ENCODE data around the gene GABBR2. TPM values are rescaled to one million over a fixed set of nuclear protein-coding genes. Genes with fewer than 3 reads are reported as not detected.

The GABBR2 gene
- total and polyA plus RNA-seq, 8 donors: 0.41 to 2.3 (median 0.79) TPM

- intact Hi-C loops (cut with DNase I): loop anchor here in 1 of 2 donors (10.0 kb wide), 1 partner anchor 458 kb away; no protein-coding TSS in a partner anchor
- Histone ChIP-seq H3K27me3 (no peaks in the 10 kb centered on the region), H3K27ac (no peak overlapping the region), H3K9me3 (no peaks in the 10 kb centered on the region), H3K4me1 (peaks cover 0 to 20% of the 10 kb centered on the region in 2 donors), H3K36me3 (no peaks in the 10 kb centered on the region), H3K4me3 (no peak overlapping the region)
- no peak for TF ChIP-seq CTCF (IDR thresholded peaks at IDR 0.05)
- ATAC-seq (no peak), DNase-seq (no peak)
Measured at GRCh38 chr9:98316445-98317133, 392.1 kb downstream of the GABBR2 start.

- intact Hi-C loops (cut with DNase I): loop anchor here in 1 of 2 donors (10.0 kb wide), 1 partner anchor 459 kb away; no protein-coding TSS in a partner anchor
- Histone ChIP-seq H3K9me3 (no peaks in the 10 kb centered on the region), H3K27ac (no peak overlapping the region), H3K36me3 (no peaks in the 10 kb centered on the region), H3K4me1 (peaks cover 0 to 20% of the 10 kb centered on the region in 2 donors), H3K4me3 (no peak overlapping the region), H3K27me3 (no peaks in the 10 kb centered on the region)
- peak in 3 of 4 donors; percentile 70 to 83 (median 74) for DNase-seq
- peak; percentile 92 for ATAC-seq
- TF ChIP-seq CTCF (IDR thresholded peaks at IDR 0.05): peak; percentile 79 to 87
Measured at GRCh38 chr9:98315551-98316060, 393.1 kb downstream of the GABBR2 start.

- Histone ChIP-seq H3K27ac (no peak overlapping the region), H3K27me3 (no peaks in the 10 kb centered on the region), H3K4me3 (no peak overlapping the region), H3K36me3 (no peaks in the 10 kb centered on the region), H3K9me3 (no peaks in the 10 kb centered on the region), H3K4me1 (peaks cover 0 to 20% of the 10 kb centered on the region in 2 donors)
- TF ChIP-seq CTCF (IDR thresholded peaks at IDR 0.05): no peak
- ATAC-seq (no peak), DNase-seq (no peak)
- intact Hi-C loops (cut with DNase I): loop anchor here in 1 of 2 donors (10.0 kb wide), 1 partner anchor 460 kb away; no protein-coding TSS in a partner anchor
Measured at GRCh38 chr9:98315067-98315453, 393.7 kb downstream of the GABBR2 start.

GRCh38 chr9:98314381-98315066 lies 394.2 kb downstream of the GABBR2 start:
- no peak for TF ChIP-seq CTCF (IDR thresholded peaks at IDR 0.05)
- Histone ChIP-seq H3K36me3 (no peaks in the 10 kb centered on the region), H3K9me3 (no peaks in the 10 kb centered on the region), H3K4me1 (peaks cover 0 to 20% of the 10 kb centered on the region in 2 donors), H3K27me3 (no peaks in the 10 kb centered on the region), H3K4me3 (no peak overlapping the region), H3K27ac (no peak overlapping the region)
- DNase-seq: peak in 2 of 4 donors; percentile 24 to 68
- intact Hi-C loops (cut with DNase I): loop anchor here in 1 of 2 donors (10.0 kb wide), 1 partner anchor 460 kb away; no protein-coding TSS in a partner anchor
- peak; percentile 90 for ATAC-seq

GRCh38 chr9:98312365-98312764 lies 396.4 kb downstream of the GABBR2 start:
- Histone ChIP-seq H3K27ac (no peak overlapping the region), H3K36me3 (no peaks in the 10 kb centered on the region)
- intact Hi-C loops (cut with DNase I): loop anchor here in 1 of 2 donors (10.0 kb wide), 1 partner anchor 462 kb away; no protein-coding TSS in a partner anchor

More at GRCh38 chr9:98312365-98312764, 396.4 kb downstream of the GABBR2 start:
- Histone ChIP-seq H3K9me3 (no peaks in the 10 kb centered on the region), H3K27me3 (no peaks in the 10 kb centered on the region), H3K4me3 (no peak overlapping the region), H3K4me1 (peaks cover 0 to 20% of the 10 kb centered on the region in 2 donors)
- no peak for TF ChIP-seq CTCF (IDR thresholded peaks at IDR 0.05)
- ATAC-seq (no peak), DNase-seq (no peak)

Measured in left lung (tissue), 10 donors.